Measurements from ENCODE around the gene CCDC171.

- TF ChIP-seq POLR2A (IDR thresholded peaks at IDR 0.05) (no peak), CTCF (IDR thresholded peaks at IDR 0.05) (no peak), POLR2AphosphoS5 (IDR thresholded peaks at IDR 0.05) (no peak), EP300 (IDR thresholded peaks at IDR 0.05) (no peak)
Measured at GRCh38 chr9:15927161-15927560, 374.3 kb downstream of the CCDC171 start.

Data from suprapubic skin (tissue), 4 donors.